ENCODE results near the gene SLC35E3. TPM values are rescaled to one million over a fixed set of nuclear protein-coding genes. Genes with fewer than 3 reads are reported as not detected.
A peak's percentile ranks its signal among the peaks of the same experiment; 100 is the strongest.

The SLC35E3 gene
- total and polyA plus RNA-seq, 2 of the 13 experiments (the other 11 are each of a cell fraction or from before 2014, with no cell fraction given): 13.0 to 22.1 TPM

DNA sequence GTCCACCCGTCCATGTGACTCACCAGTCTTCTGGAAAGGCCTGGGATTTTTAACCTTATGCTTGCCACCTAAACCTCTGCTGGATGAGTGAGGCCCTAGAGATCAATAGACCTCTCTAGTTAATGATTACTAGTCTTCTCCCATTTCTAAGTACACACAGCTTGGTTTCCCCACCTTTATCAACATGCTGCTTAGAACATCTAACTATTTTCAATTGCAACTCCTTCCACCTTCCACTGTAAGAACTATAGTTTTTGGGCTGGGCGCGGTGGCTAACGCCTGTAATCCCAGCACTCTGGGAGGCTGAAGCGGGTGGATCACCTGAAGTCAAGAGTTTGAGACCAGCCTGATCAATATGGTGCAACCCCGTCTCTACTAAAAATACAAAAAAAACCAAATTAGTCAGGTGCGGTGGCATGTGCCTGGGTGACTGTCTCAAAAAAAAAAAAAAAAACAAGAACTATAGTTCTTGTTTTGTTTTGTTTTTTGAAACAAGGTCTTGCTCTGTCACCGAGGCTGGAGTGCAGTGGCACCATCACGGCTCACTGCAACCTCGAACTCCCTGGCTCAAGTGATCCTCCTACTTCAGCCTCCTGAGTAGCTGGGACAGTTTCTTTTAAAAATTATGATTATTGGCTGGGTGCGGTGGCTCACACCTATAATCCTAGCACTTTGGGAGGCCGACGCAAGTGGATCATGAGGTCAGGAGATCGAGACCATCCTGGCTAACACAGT lies 43.3 kb downstream of the SLC35E3 start (continued):
- TF ChIP-seq MTF2 (CRISPR knock-in tag; IDR thresholded peaks at IDR 0.05; ENCODE audit: borderline replicate concordance) (no peak), ZBTB7A (CRISPR knock-in tag; IDR thresholded peaks at IDR 0.05) (no peak), ZNF264 (CRISPR knock-in tag; IDR thresholded peaks at IDR 0.05) (no peak), ZFAT (CRISPR knock-in tag; conservative IDR thresholded peaks at IDR 0.05) (no peak), SETDB1 (CRISPR knock-in tag; IDR thresholded peaks at IDR 0.05; ENCODE audit: borderline replicate concordance) (no peak), MED8 (CRISPR knock-in tag; IDR thresholded peaks at IDR 0.05; ENCODE audit: insufficient replicate concordance) (peak; percentile 53), ELF3 (CRISPR knock-in tag; IDR thresholded peaks at IDR 0.05) (peak; percentile 70; the same call in 1 of the 2 replicates), KLF13 (CRISPR knock-in tag; IDR thresholded peaks at IDR 0.05) (no peak), HOXA9 (CRISPR knock-in tag; IDR thresholded peaks at IDR 0.05; ENCODE audit: borderline replicate concordance) (no peak), NFRKB (IDR thresholded peaks at IDR 0.05) (no peak), CHD4 (IDR thresholded peaks at IDR 0.05; ENCODE audit: borderline replicate concordance, low read length) (peak; percentile 34; the same call in 1 of the 2 replicates), ZNF766 (CRISPR knock-in tag; IDR thresholded peaks at IDR 0.05; ENCODE audit: borderline replicate concordance) (no peak; the same call in 1 of the 2 replicates), MAF1 (CRISPR knock-in tag; IDR thresholded peaks at IDR 0.05; ENCODE audit: borderline replicate concordance) (no peak)
- TF ChIP-seq, protein P1, sequence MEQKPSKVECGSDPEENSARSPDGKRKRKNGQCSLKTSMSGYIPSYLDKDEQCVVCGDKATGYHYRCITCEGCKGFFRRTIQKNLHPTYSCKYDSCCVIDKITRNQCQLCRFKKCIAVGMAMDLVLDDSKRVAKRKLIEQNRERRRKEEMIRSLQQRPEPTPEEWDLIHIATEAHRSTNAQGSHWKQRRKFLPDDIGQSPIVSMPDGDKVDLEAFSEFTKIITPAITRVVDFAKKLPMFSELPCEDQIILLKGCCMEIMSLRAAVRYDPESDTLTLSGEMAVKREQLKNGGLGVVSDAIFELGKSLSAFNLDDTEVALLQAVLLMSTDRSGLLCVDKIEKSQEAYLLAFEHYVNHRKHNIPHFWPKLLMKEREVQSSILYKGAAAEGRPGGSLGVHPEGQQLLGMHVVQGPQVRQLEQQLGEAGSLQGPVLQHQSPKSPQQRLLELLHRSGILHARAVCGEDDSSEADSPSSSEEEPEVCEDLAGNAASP (CRISPR knock-in tag; IDR thresholded peaks at IDR 0.05; ENCODE audit: borderline replicate concordance): no peak; the same call in none of the 2 replicates
- TF ChIP-seq, protein P2, sequence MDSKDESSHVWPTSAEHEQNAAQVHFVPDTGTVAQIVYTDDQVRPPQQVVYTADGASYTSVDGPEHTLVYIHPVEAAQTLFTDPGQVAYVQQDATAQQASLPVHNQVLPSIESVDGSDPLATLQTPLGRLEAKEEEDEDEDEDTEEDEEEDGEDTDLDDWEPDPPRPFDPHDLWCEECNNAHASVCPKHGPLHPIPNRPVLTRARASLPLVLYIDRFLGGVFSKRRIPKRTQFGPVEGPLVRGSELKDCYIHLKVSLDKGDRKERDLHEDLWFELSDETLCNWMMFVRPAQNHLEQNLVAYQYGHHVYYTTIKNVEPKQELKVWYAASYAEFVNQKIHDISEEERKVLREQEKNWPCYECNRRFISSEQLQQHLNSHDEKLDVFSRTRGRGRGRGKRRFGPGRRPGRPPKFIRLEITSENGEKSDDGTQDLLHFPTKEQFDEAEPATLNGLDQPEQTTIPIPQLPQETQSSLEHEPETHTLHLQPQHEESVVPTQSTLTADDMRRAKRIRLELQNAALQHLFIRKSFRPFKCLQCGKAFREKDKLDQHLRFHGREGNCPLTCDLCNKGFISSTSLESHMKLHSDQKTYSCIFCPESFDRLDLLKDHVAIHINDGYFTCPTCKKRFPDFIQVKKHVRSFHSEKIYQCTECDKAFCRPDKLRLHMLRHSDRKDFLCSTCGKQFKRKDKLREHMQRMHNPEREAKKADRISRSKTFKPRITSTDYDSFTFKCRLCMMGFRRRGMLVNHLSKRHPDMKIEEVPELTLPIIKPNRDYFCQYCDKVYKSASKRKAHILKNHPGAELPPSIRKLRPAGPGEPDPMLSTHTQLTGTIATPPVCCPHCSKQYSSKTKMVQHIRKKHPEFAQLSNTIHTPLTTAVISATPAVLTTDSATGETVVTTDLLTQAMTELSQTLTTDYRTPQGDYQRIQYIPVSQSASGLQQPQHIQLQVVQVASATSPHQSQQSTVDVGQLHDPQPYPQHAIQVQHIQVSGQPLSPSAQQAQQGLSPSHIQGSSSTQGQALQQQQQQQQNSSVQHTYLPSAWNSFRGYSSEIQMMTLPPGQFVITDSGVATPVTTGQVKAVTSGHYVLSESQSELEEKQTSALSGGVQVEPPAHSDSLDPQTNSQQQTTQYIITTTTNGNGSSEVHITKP (CRISPR knock-in tag; IDR thresholded peaks at IDR 0.05; ENCODE audit: low read depth): peak; percentile 76
- TF ChIP-seq, protein P3, sequence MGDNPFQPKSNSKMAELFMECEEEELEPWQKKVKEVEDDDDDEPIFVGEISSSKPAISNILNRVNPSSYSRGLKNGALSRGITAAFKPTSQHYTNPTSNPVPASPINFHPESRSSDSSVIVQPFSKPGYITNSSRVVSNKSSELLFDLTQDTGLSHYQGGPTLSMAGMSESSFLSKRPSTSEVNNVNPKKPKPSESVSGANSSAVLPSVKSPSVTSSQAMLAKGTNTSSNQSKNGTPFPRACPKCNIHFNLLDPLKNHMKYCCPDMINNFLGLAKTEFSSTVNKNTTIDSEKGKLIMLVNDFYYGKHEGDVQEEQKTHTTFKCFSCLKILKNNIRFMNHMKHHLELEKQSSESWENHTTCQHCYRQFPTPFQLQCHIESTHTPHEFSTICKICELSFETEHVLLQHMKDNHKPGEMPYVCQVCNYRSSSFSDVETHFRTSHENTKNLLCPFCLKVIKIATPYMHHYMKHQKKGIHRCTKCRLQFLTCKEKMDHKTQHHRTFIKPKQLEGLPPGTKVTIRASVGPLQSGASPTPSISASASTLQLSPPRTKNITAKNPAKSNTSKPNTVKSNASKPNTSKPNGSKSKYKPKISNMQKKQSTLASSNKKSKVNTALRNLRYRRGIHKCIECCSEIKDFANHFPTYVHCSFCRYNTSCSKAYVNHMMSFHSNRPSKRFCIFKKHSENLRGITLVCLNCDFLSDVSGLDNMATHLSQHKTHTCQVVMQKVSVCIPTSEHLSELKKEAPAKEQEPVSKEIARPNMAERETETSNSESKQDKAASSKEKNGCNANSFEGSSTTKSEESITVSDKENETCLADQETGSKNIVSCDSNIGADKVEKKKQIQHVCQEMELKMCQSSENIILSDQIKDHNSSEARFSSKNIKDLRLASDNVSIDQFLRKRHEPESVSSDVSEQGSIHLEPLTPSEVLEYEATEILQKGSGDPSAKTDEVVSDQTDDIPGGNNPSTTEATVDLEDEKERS (CRISPR knock-in tag; IDR thresholded peaks at IDR 0.05): 0 out of 2 replicates have a peak, but pooled peaks have one; percentile 51
- TF ChIP-seq, protein P4, sequence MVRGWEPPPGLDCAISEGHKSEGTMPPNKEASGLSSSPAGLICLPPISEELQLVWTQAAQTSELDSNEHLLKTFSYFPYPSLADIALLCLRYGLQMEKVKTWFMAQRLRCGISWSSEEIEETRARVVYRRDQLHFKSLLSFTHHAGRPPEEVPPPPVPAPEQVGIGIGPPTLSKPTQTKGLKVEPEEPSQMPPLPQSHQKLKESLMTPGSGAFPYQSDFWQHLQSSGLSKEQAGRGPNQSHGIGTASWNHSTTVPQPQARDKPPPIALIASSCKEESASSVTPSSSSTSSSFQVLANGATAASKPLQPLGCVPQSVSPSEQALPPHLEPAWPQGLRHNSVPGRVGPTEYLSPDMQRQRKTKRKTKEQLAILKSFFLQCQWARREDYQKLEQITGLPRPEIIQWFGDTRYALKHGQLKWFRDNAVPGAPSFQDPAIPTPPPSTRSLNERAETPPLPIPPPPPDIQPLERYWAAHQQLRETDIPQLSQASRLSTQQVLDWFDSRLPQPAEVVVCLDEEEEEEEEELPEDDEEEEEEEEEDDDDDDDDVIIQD (CRISPR knock-in tag; IDR thresholded peaks at IDR 0.05; ENCODE audit: low read depth): peak; percentile 86
- TF ChIP-seq, protein P5, sequence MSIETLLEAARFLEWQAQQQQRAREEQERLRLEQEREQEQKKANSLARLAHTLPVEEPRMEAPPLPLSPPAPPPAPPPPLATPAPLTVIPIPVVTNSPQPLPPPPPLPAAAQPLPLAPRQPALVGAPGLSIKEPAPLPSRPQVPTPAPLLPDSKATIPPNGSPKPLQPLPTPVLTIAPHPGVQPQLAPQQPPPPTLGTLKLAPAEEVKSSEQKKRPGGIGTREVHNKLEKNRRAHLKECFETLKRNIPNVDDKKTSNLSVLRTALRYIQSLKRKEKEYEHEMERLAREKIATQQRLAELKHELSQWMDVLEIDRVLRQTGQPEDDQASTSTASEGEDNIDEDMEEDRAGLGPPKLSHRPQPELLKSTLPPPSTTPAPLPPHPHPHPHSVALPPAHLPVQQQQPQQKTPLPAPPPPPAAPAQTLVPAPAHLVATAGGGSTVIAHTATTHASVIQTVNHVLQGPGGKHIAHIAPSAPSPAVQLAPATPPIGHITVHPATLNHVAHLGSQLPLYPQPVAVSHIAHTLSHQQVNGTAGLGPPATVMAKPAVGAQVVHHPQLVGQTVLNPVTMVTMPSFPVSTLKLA (IDR thresholded peaks at IDR 0.05): no peak

All from HepG2 (cell line).